ENCODE data around the gene NODAL.

- TF ChIP-seq CTCF (IDR thresholded peaks at IDR 0.05) (no peak), POLR2A (IDR thresholded peaks at IDR 0.05) (no peak)
These were observed 37.7 kb upstream of the NODAL start for GRCh38 chr10:70479165-70479581.
